Spleen (tissue), 11 donors: Measurements from ENCODE around the gene GALR2. TPM values are rescaled to one million over a fixed set of nuclear protein-coding genes. Genes with fewer than 3 reads are reported as not detected.

Experiments
- DNase-seq: peaks from one replicate; pipeline ENCODE4 v3.0.0-alpha.2; 2020
- H3K27ac ChIP-seq, 8 donors: fragments of 200-600 bp; sonication (generic) in 7 of 8; 1 replicate in 4 of 8; 2 replicates in 4 of 8; pipeline versions ENCODE4 v1.5.0 to v1.8.0; 2016 to 2021; ENCODE audit warnings: inconsistent platforms in 4 of 8, mild to moderate bottlenecking in 4 of 8, moderate library complexity in 1 of 8
- H3K27me3 ChIP-seq, 7 donors: fragments of 200-600 bp; sonication (generic) in 6 of 7; replicated peaks in 1 of 7; 1 replicate in 4 of 7; 2 replicates in 3 of 7; pipeline versions ENCODE4 v1.5.0 to v1.8.0; 2016 to 2021; ENCODE audit warnings: inconsistent platforms in 3 of 7, mild to moderate bottlenecking in 1 of 7
- H3K36me3 ChIP-seq, 6 donors: fragments of 200-600 bp; sonication (generic) in 5 of 6; 1 replicate in 4 of 6; 2 replicates in 2 of 6; pipeline versions ENCODE4 v1.5.0 to v1.8.0; 2016 to 2021; ENCODE audit warnings: inconsistent platforms in 2 of 6
- H3K4me1 ChIP-seq, 6 donors: fragments of 200-600 bp; sonication (generic) in 5 of 6; 1 replicate in 3 of 6; 2 replicates in 3 of 6; pipeline versions ENCODE4 v1.5.0 to v1.8.0; 2016 to 2021; ENCODE audit warnings: inconsistent platforms in 3 of 6
- H3K4me3 ChIP-seq, 8 donors: fragments of 200-600 bp; sonication (generic) in 7 of 8; 1 replicate in 4 of 8; 2 replicates in 4 of 8; pipeline versions ENCODE4 v1.5.0 to v1.8.0; 2016 to 2021; ENCODE audit warnings: inconsistent platforms in 4 of 8, mild to moderate bottlenecking in 4 of 8, moderate library complexity in 2 of 8
- H3K9me3 ChIP-seq, 8 donors: fragments of 200-600 bp; sonication (generic) in 7 of 8; 1 replicate in 4 of 8; 2 replicates in 4 of 8; pipeline versions ENCODE4 v1.5.0 to v1.8.0; 2016 to 2021; ENCODE audit warnings: inconsistent platforms in 4 of 8
- POLR2A ChIP-seq, 3 donors: fragments of 450-650 bp; IDR thresholded peaks; one replicate each; pipeline ENCODE4 v1.5.1; 2017; ENCODE audit warnings: antibody characterized with exemption in 3 of 3, mild to moderate bottlenecking in 1 of 3
- POLR2AphosphoS5 ChIP-seq, 3 donors: sonication (generic); formaldehyde crosslinking; IDR thresholded peaks; one replicate each; pipeline ENCODE4 v1.5.1; 2017; ENCODE audit warnings: antibody characterized with exemption in 3 of 3
- WGBS, 5 donors: extraction: QIAGEN DNeasy Blood & Tissue Kit in 3 of 5; methylation state at CpG; one replicate each; pipeline versions ENCODE4 v1.1.5 to v1.1.7; 2013 to 2018; 5-methylcytosine and 5-hydroxymethylcytosine counted together
- intact Hi-C: fragments of 100-400 bp; cut with DNase I; formaldehyde crosslinking; loops from one replicate; pipeline ENCODE4 v1.15.0; 2023; ENCODE audit warnings: low total_unique reads
- polyA plus RNA-seq, 3 donors: library from polyadenylated mRNA; stranded (reverse); fragments of 200-250 nt; gene quantifications; one replicate each; pipeline ENCODE4 v1.2.1, GENCODE V29; 2013
- total RNA-seq, 7 donors: library from RNA; depleted of rRNA in 3 of 7; stranded (reverse); fragments of >200 nt in 3 of 7; fragmentation: NEBNext Ultra II Directional in 4 of 7; extraction: Animal tissue kit (Norgen Biotek cat#: 25700) in 4 of 7; gene quantifications; one replicate each; pipeline versions ENCODE4 v1.1.0 to v1.2.1, GENCODE V29; 2016 to 2021
- TF ChIP-seq, protein P1 (sequence below), 11 experiments: fragments of 200-600 bp in 7 of 11; fragments of 450-650 bp in 4 of 11; sonication (generic) in 4 of 11; IDR thresholded peaks in 8 of 11; conservative IDR thresholded peaks in 3 of 11; 1 replicate in 7 of 11; 2 replicates in 4 of 11; pipeline versions ENCODE4 v1.4.0 to v1.8.0; 2016 to 2021; ENCODE audit warnings: antibody characterized with exemption in 11 of 11, inconsistent platforms in 4 of 11, mild to moderate bottlenecking in 1 of 11
- donor health status: healthy with polysubstance abuse.
- donor health status: DM: no; HTN: no; CAD: no; lungs with moderate emphysema.
- donor health status: DM: no; HTN: no; CAD: no.
- donor health status: Bipolar disorder and iron deficiency.
- donor health status: healthy.
- donor health status: DM: no; HTN: no; CAD: no.
- donor health status: DM: yes; HTN: yes; CAD: no.

The GALR2 gene
- total and polyA plus RNA-seq, 10 donors = 0.06 to 0.93 (median 0.38) TPM; not detected in 6

DNA sequence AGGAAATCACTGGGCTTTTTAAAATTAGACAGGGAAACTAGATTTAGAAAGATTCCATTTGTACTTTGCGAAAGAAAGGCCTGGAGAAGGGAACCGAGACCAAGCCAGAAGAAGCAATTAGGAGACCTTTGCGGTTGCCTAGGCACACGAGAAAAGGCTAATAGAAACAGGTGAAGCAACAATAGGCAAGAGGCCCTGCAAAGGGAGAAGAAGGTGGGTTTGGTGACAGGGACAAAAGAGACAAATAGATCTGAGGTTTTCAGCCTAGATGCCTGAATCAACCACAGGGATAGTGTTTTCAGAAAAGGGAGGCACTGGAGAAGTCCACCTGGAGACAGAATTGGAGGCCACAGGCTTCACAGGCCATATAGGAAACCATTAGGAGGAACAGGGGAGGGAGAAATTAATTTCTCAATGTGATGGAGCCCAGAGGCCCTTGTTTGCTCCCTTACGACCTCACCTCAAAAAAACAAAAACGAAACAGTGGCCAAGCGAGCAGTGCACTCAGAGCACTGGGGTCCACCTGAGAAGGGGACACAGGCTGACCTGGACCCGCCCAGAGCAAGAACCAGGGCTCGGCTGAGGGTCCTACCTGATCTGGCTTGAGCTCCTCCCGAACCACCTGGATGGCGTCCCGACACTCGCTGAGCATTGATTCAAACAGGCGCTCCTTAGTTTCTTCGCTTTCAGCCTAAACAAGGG is 24.6 kb upstream of the GALR2 start:
- WGBS, 5 donors = 92 to 95% (median 95%) methylated on average over 15 of the region's 15 CpGs
- H3K27ac ChIP-seq = no peak overlapping the region
- peaks cover 0 to 8% (median 3%) of the 10 kb centered on the region in 6 donors for H3K4me1 ChIP-seq
- no peaks in the 10 kb centered on the region for H3K27me3 ChIP-seq
- no peak overlapping the region for H3K4me3 ChIP-seq
- no peak for DNase-seq
- H3K9me3 ChIP-seq = no peaks in the 10 kb centered on the region
- intact Hi-C loops = no loop called here
- TF ChIP-seq POLR2AphosphoS5 (IDR thresholded peaks at IDR 0.05) (no peak), POLR2A (IDR thresholded peaks at IDR 0.05) (no peak)
- TF ChIP-seq, protein P1, sequence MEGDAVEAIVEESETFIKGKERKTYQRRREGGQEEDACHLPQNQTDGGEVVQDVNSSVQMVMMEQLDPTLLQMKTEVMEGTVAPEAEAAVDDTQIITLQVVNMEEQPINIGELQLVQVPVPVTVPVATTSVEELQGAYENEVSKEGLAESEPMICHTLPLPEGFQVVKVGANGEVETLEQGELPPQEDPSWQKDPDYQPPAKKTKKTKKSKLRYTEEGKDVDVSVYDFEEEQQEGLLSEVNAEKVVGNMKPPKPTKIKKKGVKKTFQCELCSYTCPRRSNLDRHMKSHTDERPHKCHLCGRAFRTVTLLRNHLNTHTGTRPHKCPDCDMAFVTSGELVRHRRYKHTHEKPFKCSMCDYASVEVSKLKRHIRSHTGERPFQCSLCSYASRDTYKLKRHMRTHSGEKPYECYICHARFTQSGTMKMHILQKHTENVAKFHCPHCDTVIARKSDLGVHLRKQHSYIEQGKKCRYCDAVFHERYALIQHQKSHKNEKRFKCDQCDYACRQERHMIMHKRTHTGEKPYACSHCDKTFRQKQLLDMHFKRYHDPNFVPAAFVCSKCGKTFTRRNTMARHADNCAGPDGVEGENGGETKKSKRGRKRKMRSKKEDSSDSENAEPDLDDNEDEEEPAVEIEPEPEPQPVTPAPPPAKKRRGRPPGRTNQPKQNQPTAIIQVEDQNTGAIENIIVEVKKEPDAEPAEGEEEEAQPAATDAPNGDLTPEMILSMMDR (IDR thresholded peaks at IDR 0.05 in 8 of 11, conservative IDR thresholded peaks at IDR 0.05 in 3 of 11) = no peak
- peaks cover 8 to 100% (median 94%) of the 10 kb centered on the region in 6 donors for H3K36me3 ChIP-seq

DNA sequence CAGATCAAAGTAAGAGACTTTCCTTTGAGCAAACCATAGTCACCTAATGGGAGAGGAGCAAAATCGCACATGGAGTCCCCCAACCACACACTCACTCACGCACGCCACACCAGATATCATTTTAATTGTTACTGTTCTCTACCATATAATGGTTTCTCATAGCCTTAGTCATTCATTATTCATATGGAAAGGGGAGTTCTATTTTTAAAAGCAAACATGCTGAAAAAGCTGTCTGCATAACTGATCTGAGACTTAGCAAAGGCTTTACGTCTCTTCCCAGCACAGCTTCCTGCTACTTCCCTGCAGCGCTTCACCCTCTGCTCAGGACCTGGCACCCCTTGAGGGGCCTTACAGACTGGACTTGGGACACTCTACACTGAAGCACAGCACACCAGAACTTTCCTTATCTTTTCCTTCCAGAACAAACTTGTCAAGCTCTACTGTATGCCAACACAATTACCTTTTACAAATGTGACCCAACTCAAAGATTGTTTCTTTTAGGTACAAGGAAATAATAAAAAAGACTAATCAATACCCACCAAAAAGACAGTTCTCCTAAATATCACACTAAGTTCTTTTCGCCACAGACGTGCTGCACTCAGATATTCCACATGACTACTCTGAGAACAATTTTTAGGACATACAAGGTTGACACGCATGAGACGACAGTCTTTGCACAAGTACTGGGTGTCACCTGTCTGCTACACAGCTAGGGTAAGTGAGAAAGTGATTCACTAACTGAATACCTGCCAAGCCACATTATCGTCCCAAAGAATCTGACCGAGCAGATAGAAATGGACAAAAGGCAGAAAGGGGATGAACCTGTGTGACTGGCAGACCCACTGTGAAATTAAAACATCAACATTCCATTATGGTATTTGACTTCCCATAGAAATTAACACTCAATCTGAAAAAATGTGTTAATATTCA is 23.8 kb upstream of the GALR2 start:
- intact Hi-C loops = no loop called here
- Histone ChIP-seq H3K36me3 (peaks cover 6 to 100% (median 94%) of the 10 kb centered on the region in 6 donors), H3K27me3 (no peaks in the 10 kb centered on the region), H3K27ac (no peak overlapping the region), H3K4me3 (no peak overlapping the region), H3K4me1 (peaks cover 0 to 8% (median 3%) of the 10 kb centered on the region in 6 donors), H3K9me3 (no peaks in the 10 kb centered on the region)
- WGBS, 5 donors = 95 to 99% (median 96%) methylated on average over 11 of the region's 11 CpGs
- no peak for TF ChIP-seq POLR2A (IDR thresholded peaks at IDR 0.05)
- no peak for DNase-seq

DNA sequence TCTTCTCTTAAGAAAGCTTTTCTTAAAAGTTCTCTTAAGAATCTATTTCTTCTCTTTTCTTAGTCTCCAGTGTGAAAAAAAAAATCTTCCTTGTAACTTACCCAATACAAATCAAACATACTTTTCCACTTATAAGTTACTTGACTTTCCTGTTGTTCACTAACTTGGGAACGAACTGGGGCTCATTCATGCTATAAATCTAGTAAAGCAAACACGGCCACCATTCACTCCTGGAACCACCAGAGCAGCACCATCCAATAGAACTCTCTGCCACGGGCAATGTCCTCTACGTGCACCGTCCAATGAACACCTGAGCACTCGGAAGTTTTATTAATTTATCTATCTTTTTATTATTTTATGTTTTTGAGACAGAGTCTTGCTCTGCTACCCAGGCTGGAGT is 23.0 kb upstream of the GALR2 start:
- Histone ChIP-seq H3K27ac (no peak overlapping the region), H3K9me3 (no peaks in the 10 kb centered on the region), H3K27me3 (no peaks in the 10 kb centered on the region), H3K36me3 (peaks cover 4 to 100% (median 94%) of the 10 kb centered on the region in 6 donors), H3K4me1 (peaks cover 0 to 8% (median 3%) of the 10 kb centered on the region in 6 donors), H3K4me3 (no peak overlapping the region)
- intact Hi-C loops = no loop called here
- no peak for DNase-seq
- TF ChIP-seq POLR2AphosphoS5 (IDR thresholded peaks at IDR 0.05) (no peak), POLR2A (IDR thresholded peaks at IDR 0.05) (no peak)
- TF ChIP-seq, protein P1 (IDR thresholded peaks at IDR 0.05 in 8 of 11, conservative IDR thresholded peaks at IDR 0.05 in 3 of 11) = no peak
- 88 to 97% (median 93%) methylated on average over 6 of the region's 6 CpGs for WGBS, 5 donors

DNA sequence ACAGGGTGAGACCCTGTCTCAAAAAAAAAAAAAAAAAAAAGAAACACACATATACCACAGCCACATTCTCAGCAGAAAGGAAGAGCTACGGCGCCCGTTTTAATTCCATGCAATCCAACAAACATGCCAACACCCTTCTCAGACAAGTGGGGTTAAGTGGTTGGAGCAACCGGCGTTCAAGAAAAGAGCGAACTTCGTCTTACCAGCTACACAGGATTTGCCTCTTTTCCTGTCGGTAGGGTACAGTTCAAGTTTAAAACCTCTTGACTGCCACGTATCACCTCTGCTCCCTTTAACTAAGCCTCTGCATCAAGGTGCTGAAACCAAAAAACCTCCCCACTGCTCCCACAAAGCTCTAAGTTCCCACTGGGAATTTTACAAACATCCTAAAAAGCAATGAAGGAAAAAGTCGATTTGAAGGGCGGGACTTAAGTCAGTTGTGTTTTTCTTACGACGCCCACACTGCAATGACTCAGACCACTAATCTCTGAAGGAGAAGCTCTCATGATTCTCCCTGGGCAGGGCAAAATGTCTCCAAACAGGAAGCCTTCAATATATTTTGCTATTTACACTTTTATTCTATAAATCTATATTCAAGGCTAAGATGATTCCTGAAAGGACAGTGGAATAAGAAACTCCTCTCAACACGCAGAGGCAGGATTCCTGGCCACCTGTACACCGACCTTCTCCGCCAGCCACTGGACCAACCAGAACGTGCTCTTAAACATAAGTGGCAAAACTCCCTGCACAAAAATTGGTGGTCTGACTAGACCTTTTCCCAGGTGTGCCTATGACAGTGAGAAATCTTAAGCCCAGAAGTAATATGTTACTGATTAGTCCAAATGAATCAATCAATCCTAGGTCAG is 21.1 kb upstream of the GALR2 start:
- Histone ChIP-seq H3K9me3 (no peaks in the 10 kb centered on the region), H3K4me1 (peaks cover 0 to 8% (median 3%) of the 10 kb centered on the region in 6 donors), H3K27ac (peak overlapping the region in 1 of 8 donors; percentile 11), H3K36me3 (peaks cover 4 to 100% (median 94%) of the 10 kb centered on the region in 6 donors), H3K4me3 (no peak overlapping the region), H3K27me3 (no peaks in the 10 kb centered on the region)
- DNase-seq = no peak
- intact Hi-C loops = no loop called here
- 71 to 82% (median 79%) methylated on average over 17 of the region's 17 CpGs for WGBS, 5 donors
- TF ChIP-seq POLR2AphosphoS5 (IDR thresholded peaks at IDR 0.05) = no peak
- TF ChIP-seq, protein P1 (IDR thresholded peaks at IDR 0.05 in 8 of 11, conservative IDR thresholded peaks at IDR 0.05 in 3 of 11) = no peak
- TF ChIP-seq POLR2A (IDR thresholded peaks at IDR 0.05) = no peak
